Gastroesophageal sphincter (tissue), 4 donors: Measurements from ENCODE around the gene MT1E. TPM values are rescaled to one million over a fixed set of nuclear protein-coding genes. Genes with fewer than 3 reads are reported as not detected.
"Not testable (repeated sequence)": the region's sequence is repeated elsewhere in the genome, so short reads cannot be mapped to it uniquely, and the experiment has no call there.

ENCODE experiments used
- ATAC-seq: fragments of 150-250 bp; one replicate; pipeline ENCODE4 v1.9.1; 2016; ENCODE audit warnings: mild to moderate bottlenecking, moderate library complexity
- H3K27ac ChIP-seq, 4 donors: fragments of 200-600 bp; sonication (generic) in 3 of 4; 1 replicate in 3 of 4; 2 replicates in 1 of 4; pipeline ENCODE4 v1.5.1; 2016 to 2019
- H3K27me3 ChIP-seq: fragments of 200-600 bp; sonication (generic); one replicate; pipeline ENCODE4 v1.5.1; 2019
- H3K36me3 ChIP-seq, 2 donors: fragments of 200-600 bp; sonication (generic); one replicate each; pipeline ENCODE4 v1.5.1; 2019; ENCODE audit warnings: control low read depth in 1 of 2
- H3K4me1 ChIP-seq, 3 donors: fragments of 200-600 bp; sonication (generic); 1 replicate in 2 of 3; 2 replicates in 1 of 3; pipeline ENCODE4 v1.5.1; 2016 to 2019; ENCODE audit warnings: control low read depth in 2 of 3
- H3K4me3 ChIP-seq, 2 donors: fragments of 200-600 bp; sonication (generic); one replicate each; pipeline ENCODE4 v1.5.1; 2019; ENCODE audit warnings: mild to moderate bottlenecking in 1 of 2, moderate library complexity in 1 of 2
- H3K9me3 ChIP-seq, 3 donors: fragments of 200-600 bp; sonication (generic); one replicate each; pipeline ENCODE4 v1.5.1; 2017 to 2019; ENCODE audit warnings: control low read depth in 2 of 3
- CTCF ChIP-seq, 4 experiments: fragments of 200-600 bp in 2 of 4; fragments of 450-650 bp in 2 of 4; sonication (generic) in 1 of 4; IDR thresholded peaks; one replicate each; pipeline ENCODE4 v1.5.1; 2017 to 2019; ENCODE audit warnings: antibody characterized with exemption in 4 of 4, mild to moderate bottlenecking in 2 of 4, moderate library complexity in 2 of 4
- EP300 ChIP-seq: sonication (generic); formaldehyde crosslinking; IDR thresholded peaks from one replicate; pipeline ENCODE4 v1.6.1; 2017; ENCODE audit warnings: antibody characterized with exemption, mild to moderate bottlenecking
- POLR2A ChIP-seq, 2 donors: fragments of 450-650 bp; IDR thresholded peaks; one replicate each; pipeline ENCODE4 v1.6.1; 2017; ENCODE audit warnings: antibody characterized with exemption in 2 of 2, mild to moderate bottlenecking in 2 of 2, moderate library complexity in 1 of 2
- POLR2AphosphoS5 ChIP-seq: sonication (generic); formaldehyde crosslinking; IDR thresholded peaks from one replicate; pipeline ENCODE4 v1.6.1; 2017; ENCODE audit warnings: antibody characterized with exemption
- WGBS, 2 donors: methylation state at CpG; one replicate each; pipeline ENCODE4 v1.1.5; 2018; ENCODE audit warnings: low coverage in 1 of 2; 5-methylcytosine and 5-hydroxymethylcytosine counted together
- total RNA-seq, 4 donors: library from RNA; depleted of rRNA; stranded (reverse); fragments of >200 nt; gene quantifications; one replicate each; pipeline ENCODE4 v1.1.0, GENCODE V29; 2016

The MT1E gene
- total RNA-seq, 4 donors from 2014 or later = 101 to 194 (median 144) TPM

- 22 to 25% methylated on average over 8 to 9 of the region's 48 CpGs for WGBS, 2 donors
- ATAC-seq = no peak
- Histone ChIP-seq H3K27ac (no peak overlapping the region), H3K4me3 (peak overlapping the region in 1 of 2 donors; percentile 24), H3K4me1 (peaks cover 0 to 26% (median 8%) of the 10 kb centered on the region in 3 donors), H3K36me3 (no peaks in the 10 kb centered on the region), H3K27me3 (peaks cover 100% of the 10 kb centered on the region), H3K9me3 (no peaks in the 10 kb centered on the region)
- TF ChIP-seq POLR2A (IDR thresholded peaks at IDR 0.05) (no peak), POLR2AphosphoS5 (no peak), CTCF (IDR thresholded peaks at IDR 0.05) (no peak), EP300 (no peak)
Observed at GRCh38 chr16:56662357-56663354, 37.1 kb downstream of the MT1E start.

GRCh38 chr16:56664506-56664905 lies 38.9 kb downstream of the MT1E start:
- Histone ChIP-seq H3K4me3 (no peak overlapping the region), H3K27ac (no peak overlapping the region), H3K27me3 (peaks cover 100% of the 10 kb centered on the region)

GRCh38 chr16:56665286-56666261 lies 40.0 kb downstream of the MT1E start:
- H3K9me3 ChIP-seq, H3K36me3 ChIP-seq, H3K4me3 ChIP-seq, H3K27ac ChIP-seq: not testable (repeated sequence)
- WGBS, 2 donors = 36 to 68% methylated on average over 2 to 7 of the region's 8 CpGs
- peak; percentile 50 for ATAC-seq
- H3K27me3 ChIP-seq = peaks cover 100% of the 10 kb centered on the region
- H3K4me1 ChIP-seq = peaks cover 0 to 31% (median 17%) of the 10 kb centered on the region in 3 donors

More at GRCh38 chr16:56664506-56664905, 38.9 kb downstream of the MT1E start:
- no peak for ATAC-seq
- Histone ChIP-seq H3K4me1 (peaks cover 0 to 25% (median 11%) of the 10 kb centered on the region in 3 donors), H3K9me3 (no peaks in the 10 kb centered on the region), H3K36me3 (no peaks in the 10 kb centered on the region)
- TF ChIP-seq POLR2A (IDR thresholded peaks at IDR 0.05) (no peak), EP300 (no peak), POLR2AphosphoS5 (no peak), CTCF (IDR thresholded peaks at IDR 0.05) (no peak)
- WGBS, 2 donors = 82 to 100% methylated on average over 1 of the region's 1 CpG

GRCh38 chr16:56667581-56668571 lies 42.3 kb downstream of the MT1E start, which contains the start of gene MT1G:
Gene MT1G (minus strand): TSS chr16:56668065. CDS start chr16:56667993, 72 bp downstream.
- peaks cover 100% of the 10 kb centered on the region for H3K27me3 ChIP-seq
- H3K9me3 ChIP-seq = no peaks in the 10 kb centered on the region
- peak within 1 kb of the TSS in 1 of 2 donors; percentile 29 for H3K4me3 ChIP-seq
- no peak for TF ChIP-seq POLR2AphosphoS5
- peak; percentile 73 for ATAC-seq
- WGBS, 2 donors = 5 to 45% methylated on average over 10 to 22 of the region's 46 CpGs
- no peaks in the 10 kb centered on the region for H3K36me3 ChIP-seq
- peaks cover 0 to 26% (median 15%) of the 10 kb centered on the region in 3 donors for H3K4me1 ChIP-seq
- no peak within 1 kb of the TSS for H3K27ac ChIP-seq
